ENCODE data around the gene GMPPA. TPM values are rescaled to one million over a fixed set of nuclear protein-coding genes. Genes with fewer than 3 reads are reported as not detected.

GMPPA gene
- total RNA-seq = 19.9 TPM

GRCh38 chr2:219498280-219499057 lies at the start of gene GMPPA:
Gene GMPPA (plus strand): TSS chr2:219498891. CDS start chr2:219499976, 1,085 bp downstream.
- peak; percentile 92 for ATAC-seq

- no peak for ATAC-seq
Measured at GRCh38 chr2:219449609-219450008, 49.1 kb upstream of the GMPPA start.

GRCh38 chr2:219451661-219452360 lies 46.9 kb upstream of the GMPPA start:
- ATAC-seq = no peak

GRCh38 chr2:219452361-219453317 lies 46.1 kb upstream of the GMPPA start:
- peak; percentile 75 for ATAC-seq

- ATAC-seq = no peak
Measured at GRCh38 chr2:219453671-219454590, 44.8 kb upstream of the GMPPA start.

- no peak for ATAC-seq
Measured at GRCh38 chr2:219455581-219455980, 43.1 kb upstream of the GMPPA start.

GRCh38 chr2:219457784-219458369 lies 40.8 kb upstream of the GMPPA start:
- peak; percentile 56 for ATAC-seq

GRCh38 chr2:219458996-219459395 lies 39.7 kb upstream of the GMPPA start:
- ATAC-seq = no peak

- ATAC-seq = peak; percentile 33
Measured at GRCh38 chr2:219459460-219460311, 39.0 kb upstream of the GMPPA start.

GRCh38 chr2:219460424-219460926 lies 38.2 kb upstream of the GMPPA start:
- ATAC-seq = no peak

- ATAC-seq = no peak
Measured at GRCh38 chr2:219461047-219461514, 37.6 kb upstream of the GMPPA start.

GRCh38 chr2:219461669-219462068 lies 37.0 kb upstream of the GMPPA start:
- no peak for ATAC-seq

GRCh38 chr2:219462349-219462748 lies 36.3 kb upstream of the GMPPA start:
- ATAC-seq = no peak

GRCh38 chr2:219464286-219465032 lies 34.2 kb upstream of the GMPPA start:
- ATAC-seq = no peak

GRCh38 chr2:219465659-219466561 lies 32.8 kb upstream of the GMPPA start:
- ATAC-seq = no peak

GRCh38 chr2:219466816-219467735 lies 31.6 kb upstream of the GMPPA start:
- no peak for ATAC-seq

- ATAC-seq = peak; percentile 56
Measured at GRCh38 chr2:219467736-219468075, 31.0 kb upstream of the GMPPA start.

All from esophagus mucosa (tissue), 1 donor.